Measurements from ENCODE around the gene FDXR.

FDXR gene

DNA sequence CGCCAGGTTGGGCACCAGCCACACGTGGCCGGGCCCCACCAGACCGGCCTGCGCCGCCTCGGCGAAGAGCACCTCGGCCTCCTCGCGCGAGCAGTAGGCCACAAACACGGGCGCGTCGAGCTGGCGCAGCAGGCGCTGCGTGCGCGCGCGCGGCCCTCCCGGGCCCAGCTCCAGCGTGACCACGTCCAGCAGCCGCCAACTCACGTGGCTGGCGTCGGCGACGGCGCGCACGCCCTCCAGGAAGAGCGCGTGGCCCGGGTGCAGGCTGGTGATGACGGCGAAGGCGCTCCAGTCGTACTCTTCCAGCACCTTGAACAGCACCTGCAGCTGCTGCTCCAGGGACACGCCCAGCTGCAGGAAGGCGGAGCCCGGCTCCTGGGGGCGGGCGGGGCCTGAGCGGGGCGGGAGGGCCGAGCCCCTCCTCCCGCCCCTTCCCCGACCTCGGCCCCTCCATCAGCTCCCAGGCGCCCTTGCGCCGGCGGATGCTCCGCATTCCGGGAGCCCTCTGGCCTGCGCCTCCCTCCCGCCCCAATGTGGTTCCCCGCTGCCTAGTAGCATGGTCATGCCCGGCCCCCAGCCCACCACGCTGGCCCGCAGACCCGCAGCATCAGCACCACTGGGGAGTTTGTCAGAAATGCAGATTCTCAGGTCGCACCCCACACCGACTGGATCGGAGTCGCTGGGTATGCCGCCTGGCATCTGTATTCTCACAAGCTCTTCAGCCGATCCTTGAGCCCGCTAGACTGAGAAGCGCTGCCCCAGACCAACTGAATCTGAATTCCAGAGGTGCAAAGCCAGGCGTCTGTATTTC is 20.4 kb downstream of the FDXR start:
- FAIRE-seq, result no peak
- DNase-seq (ENCODE audit: insufficient read length), result no peak
- no peak for TF ChIP-seq POLR2A (IDR thresholded peaks at IDR 0.05; ENCODE audit: low read depth, low read length)

DNA sequence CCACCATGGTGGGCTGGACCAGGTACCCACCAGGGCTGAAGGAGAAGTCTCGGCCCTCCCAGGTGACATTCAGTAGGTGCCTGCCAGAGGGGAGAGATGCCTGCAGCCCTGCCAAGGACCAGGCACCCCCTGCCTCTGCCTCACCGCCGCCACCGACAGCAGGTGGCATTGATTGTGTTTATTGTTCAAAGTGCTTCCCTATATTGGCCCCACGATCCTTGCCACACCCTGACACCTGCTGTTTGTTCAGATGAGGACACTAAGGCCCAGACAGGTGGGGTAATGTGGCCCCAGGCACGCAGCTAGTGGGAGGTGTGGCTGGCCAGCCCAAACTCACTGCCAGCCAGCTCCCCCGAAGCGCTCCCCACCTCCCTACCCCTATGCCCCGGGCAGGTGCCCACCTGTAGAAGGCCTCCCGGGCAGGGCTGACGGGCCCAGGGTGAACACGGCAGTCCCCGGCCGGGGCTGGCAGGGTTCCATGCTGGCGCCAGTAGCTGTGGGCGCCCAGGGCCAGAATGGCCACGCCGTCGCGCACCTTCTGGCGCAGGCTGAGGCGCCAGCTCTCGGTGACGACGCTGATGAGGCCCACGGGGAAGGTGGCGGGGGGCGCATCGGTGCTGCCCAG is 21.1 kb downstream of the FDXR start:
- TF ChIP-seq POLR2AphosphoS5 (IDR thresholded peaks at IDR 0.05; ENCODE audit: low read depth, low read length) (no peak), TAF1 (IDR thresholded peaks at IDR 0.05; ENCODE audit: borderline replicate concordance, low read depth, low read length) (no peak), POLR2A (IDR thresholded peaks at IDR 0.05; ENCODE audit: low read depth, low read length) (no peak)
- FAIRE-seq (no peak), DNase-seq (ENCODE audit: insufficient read length) (no peak)

DNA sequence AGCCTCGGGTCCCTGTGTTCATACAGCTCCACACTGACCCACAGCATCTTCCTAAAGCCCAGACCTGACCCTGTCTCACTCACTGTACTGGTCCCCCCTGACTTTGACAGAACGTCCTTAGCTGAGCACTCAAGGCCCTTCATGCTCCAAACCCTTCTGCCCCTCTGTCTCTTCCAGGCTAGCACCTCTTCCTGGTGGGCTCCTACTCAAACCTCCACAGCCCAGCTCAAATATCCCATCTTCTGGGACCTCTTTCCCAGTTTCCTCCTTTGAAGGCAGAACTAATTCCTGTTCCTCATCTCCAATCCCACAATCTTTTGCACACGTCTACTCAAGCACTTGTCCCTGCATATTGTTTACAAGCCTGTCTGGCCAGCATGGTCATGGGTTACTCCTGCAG is 21.9 kb downstream of the FDXR start:
- DNase-seq (ENCODE audit: insufficient read length), result no peak
- no peak for FAIRE-seq
- TF ChIP-seq TAF1 (IDR thresholded peaks at IDR 0.05; ENCODE audit: borderline replicate concordance, low read depth, low read length), result no peak
- TF ChIP-seq POLR2A (IDR thresholded peaks at IDR 0.05; ENCODE audit: low read depth, low read length), result no peak
- TF ChIP-seq POLR2AphosphoS5 (IDR thresholded peaks at IDR 0.05; ENCODE audit: low read depth, low read length), result no peak

DNA sequence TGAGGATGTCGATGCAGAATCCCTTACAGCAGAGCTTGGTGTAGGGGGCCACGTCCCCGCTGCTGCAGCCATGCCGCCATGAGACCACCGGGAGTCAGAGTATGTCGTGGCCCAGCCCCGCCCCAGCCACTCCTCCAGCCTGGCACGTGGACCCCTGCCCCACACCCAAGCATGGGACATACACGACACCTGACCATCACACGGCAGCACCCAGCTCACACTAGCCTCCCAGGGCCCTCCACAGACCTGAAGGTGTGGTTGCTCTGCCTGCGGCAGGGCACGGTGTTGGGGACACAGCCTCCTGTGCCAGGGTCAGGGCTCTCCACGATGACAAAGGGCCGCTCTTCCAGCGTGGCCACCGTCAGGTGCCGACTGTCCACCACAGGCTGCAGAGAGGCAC is 22.5 kb downstream of the FDXR start:
- DNase-seq (ENCODE audit: insufficient read length) (no peak), FAIRE-seq (no peak)
- TF ChIP-seq POLR2AphosphoS5 (IDR thresholded peaks at IDR 0.05; ENCODE audit: low read depth, low read length) (no peak), POLR2A (IDR thresholded peaks at IDR 0.05; ENCODE audit: low read depth, low read length) (no peak), TAF1 (IDR thresholded peaks at IDR 0.05; ENCODE audit: borderline replicate concordance, low read depth, low read length) (no peak)

DNA sequence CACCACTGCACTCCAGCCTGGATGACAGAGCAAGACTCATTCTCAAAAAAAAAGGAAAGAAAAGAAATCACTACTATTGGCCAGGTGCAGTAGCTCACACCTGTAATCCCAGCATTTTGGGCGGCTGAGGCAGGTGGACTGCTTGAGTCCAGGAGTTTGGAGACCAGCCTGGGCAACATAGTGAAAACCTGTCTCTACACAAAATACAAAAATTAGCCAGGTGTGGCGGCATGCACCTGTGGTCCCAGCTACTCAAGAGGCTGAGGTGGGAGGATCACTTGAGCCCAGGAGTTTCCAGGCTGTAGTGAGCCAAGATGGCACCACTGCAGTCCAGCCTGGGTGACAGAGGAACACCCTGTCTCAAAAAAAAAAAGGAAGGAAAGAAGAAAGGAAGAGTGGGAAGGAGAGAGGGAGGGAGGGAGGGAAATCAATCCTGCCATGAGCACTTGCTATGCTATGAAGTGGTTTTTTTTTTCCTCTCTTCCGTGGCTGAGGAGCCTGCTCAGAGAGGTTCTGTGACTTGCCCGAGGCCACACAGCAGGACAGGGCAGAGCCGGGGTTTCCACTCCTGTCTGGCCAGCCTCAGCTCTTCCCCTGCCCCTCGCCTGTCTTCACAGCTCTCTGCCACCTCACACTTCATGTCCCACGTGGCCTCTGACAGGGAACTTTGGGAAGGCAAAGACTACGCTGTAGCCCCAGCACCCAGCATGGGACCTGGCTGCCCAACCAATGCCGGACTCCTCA is 24.0 kb downstream of the FDXR start:
- DNase-seq (ENCODE audit: insufficient read length) (no peak), FAIRE-seq (no peak)

DNA sequence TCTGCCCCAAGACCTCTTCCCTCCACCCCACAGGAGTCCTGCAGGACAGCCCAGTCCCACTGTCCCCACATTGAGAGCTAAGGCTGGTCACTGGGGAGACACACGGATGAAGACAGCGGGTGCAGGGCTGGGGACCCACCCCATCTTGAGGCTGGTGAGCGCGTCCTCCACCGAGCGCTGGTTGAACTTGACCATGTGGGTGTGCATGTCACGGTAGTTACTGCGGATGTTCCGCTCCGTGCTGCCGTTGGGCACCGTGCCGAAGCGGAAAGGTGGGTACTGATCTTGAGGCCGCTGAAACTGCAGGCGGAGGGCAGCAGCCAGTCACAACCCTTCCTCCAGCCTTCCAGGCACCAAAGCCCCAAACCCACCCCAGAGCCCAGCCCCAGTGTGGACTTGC is 26.2 kb downstream of the FDXR start:
- TF ChIP-seq POLR2A (IDR thresholded peaks at IDR 0.05; ENCODE audit: low read depth, low read length), result no peak
- no peak for TF ChIP-seq TAF1 (IDR thresholded peaks at IDR 0.05; ENCODE audit: borderline replicate concordance, low read depth, low read length)
- no peak for TF ChIP-seq POLR2AphosphoS5 (IDR thresholded peaks at IDR 0.05; ENCODE audit: low read depth, low read length)
- DNase-seq (ENCODE audit: insufficient read length) (no peak), FAIRE-seq (no peak)

More for the DNA sequence above, 24.0 kb downstream of the FDXR start:
- TF ChIP-seq POLR2AphosphoS5 (IDR thresholded peaks at IDR 0.05; ENCODE audit: low read depth, low read length) (no peak), TAF1 (IDR thresholded peaks at IDR 0.05; ENCODE audit: borderline replicate concordance, low read depth, low read length) (no peak), POLR2A (IDR thresholded peaks at IDR 0.05; ENCODE audit: low read depth, low read length) (no peak)

DNA sequence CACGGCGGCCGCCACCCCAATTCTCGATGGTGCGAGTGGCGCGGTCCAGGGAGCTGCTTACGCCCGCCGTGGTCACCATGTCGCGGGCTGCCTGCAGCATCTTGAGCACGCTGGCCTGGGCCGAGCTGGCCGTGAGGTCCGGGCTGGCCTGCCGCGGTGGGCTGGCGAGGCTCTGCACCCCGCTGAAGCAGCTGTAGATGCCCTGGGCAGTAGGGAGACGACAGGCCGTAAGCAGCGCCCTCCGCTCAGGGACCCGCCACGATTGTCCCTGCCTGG is 29.5 kb downstream of the FDXR start:
- no peak for TF ChIP-seq POLR2A (IDR thresholded peaks at IDR 0.05; ENCODE audit: low read depth, low read length)
- TF ChIP-seq POLR2AphosphoS5 (IDR thresholded peaks at IDR 0.05; ENCODE audit: low read depth, low read length), result no peak
- no peak for TF ChIP-seq TAF1 (IDR thresholded peaks at IDR 0.05; ENCODE audit: borderline replicate concordance, low read depth, low read length)
- DNase-seq (ENCODE audit: insufficient read length), result no peak
- FAIRE-seq, result no peak

DNA sequence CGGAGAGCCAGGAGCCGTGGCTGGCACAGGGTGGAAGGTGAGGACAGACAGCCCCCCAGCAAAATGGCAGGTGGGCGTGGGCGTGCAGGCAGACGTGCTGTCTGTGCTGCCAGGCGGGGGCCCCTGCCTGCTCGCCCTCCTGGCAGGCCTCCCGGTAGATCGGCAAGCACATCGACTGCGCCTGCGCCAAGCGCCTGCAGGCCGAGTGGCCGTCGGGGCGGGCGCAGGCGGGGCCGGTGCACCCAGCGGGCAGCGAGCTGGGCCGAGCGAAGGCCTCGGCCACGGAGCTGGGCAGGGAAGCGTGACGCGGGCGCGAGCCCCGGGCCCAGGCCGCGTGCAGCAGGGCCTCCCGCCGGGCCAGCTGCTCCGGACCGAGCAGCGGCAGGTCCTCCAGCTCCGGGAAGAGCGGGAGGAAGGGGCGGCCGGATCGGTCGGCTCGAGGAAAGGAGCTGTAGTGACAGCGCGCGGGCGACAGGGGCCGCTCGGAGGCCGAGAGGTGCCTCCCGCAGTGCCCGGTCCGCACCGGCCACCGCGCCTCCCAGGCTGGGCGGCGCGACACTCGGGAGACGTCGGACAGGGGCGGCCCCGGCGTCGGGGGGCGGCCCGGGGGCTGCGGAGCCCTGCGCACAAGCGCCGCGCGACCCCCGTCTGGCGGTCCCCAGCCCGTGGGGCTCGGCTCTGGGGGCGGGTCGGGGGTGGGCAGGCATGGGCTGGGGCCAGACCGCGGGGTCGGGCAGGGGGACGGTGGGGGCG is 30.0 kb downstream of the FDXR start:
- no peak for FAIRE-seq
- DNase-seq (ENCODE audit: insufficient read length), result no peak
- no peak for TF ChIP-seq TAF1 (IDR thresholded peaks at IDR 0.05; ENCODE audit: borderline replicate concordance, low read depth, low read length)
- no peak for TF ChIP-seq POLR2AphosphoS5 (IDR thresholded peaks at IDR 0.05; ENCODE audit: low read depth, low read length)
- no peak for TF ChIP-seq POLR2A (IDR thresholded peaks at IDR 0.05; ENCODE audit: low read depth, low read length)

DNA sequence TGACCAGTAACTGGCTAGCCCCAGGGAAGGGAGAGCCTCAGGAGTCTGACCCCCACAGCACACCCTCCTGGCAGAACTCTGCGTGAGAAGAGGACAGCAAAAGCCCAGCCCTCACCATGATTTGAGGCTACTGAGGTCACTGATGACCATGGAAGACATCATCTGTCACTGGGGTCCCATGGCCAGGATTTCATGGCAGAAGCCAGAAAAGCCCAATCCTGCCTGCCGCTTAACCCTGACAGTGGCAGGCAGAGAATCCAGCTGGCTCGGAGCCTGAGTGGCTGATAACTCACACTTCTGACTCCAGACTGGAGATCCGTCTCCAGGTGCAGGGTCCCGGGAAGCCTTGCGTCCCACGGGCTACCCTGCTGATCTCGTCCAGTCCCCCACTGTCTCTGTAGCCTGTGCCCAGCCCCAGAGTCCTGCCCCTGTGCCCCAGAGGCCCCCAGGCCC is 30.6 kb downstream of the FDXR start:
- no peak for TF ChIP-seq POLR2AphosphoS5 (IDR thresholded peaks at IDR 0.05; ENCODE audit: low read depth, low read length)
- TF ChIP-seq POLR2A (IDR thresholded peaks at IDR 0.05; ENCODE audit: low read depth, low read length), result no peak
- no peak for FAIRE-seq
- no peak for DNase-seq (ENCODE audit: insufficient read length)

DNA sequence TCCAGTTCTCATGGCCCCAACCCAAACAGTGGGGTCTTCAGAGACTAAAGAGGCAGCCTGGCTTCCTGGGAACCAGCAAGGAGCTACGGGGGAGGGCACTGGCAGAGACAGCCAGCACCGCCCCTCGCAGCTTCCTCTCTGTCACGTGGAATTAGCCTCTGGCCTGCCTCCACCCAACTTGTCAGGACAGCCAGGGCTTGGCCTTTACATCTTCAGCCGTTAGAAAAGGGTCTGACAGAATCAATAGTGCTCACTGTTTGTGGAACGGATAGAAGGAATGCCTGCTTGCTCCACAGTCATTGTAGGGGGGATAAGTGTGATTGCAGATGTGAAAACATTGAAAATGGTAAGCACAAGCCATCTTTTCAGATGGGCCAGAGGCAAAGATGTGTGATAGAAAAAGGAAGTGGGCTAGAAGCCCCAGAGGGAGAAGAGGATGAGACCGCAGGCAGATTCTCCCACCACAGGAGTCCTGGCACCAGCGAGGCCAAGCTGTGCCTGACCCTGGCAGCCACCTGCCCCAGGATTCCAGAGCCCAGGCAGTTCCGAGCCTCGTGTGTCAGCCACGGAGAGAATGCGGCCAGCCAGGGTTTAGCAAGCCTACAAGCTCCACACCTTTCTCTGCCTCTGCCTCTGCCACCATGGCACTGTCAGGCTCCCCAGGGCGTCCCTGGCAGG is 31.7 kb downstream of the FDXR start:
- DNase-seq (ENCODE audit: insufficient read length) (no peak), FAIRE-seq (no peak)
- no peak for TF ChIP-seq POLR2A (IDR thresholded peaks at IDR 0.05; ENCODE audit: low read depth, low read length)
- no peak for TF ChIP-seq POLR2AphosphoS5 (IDR thresholded peaks at IDR 0.05; ENCODE audit: low read depth, low read length)

Measured in GM12892 (cell line).